ENCODE data around the gene FILIP1. TPM values are rescaled to one million over a fixed set of nuclear protein-coding genes. Genes with fewer than 3 reads are reported as not detected.

FILIP1 gene
- total RNA-seq, 4 donors from 2014 or later: 57.5 to 123 (median 93.8) TPM

GRCh38 chr6:75479712-75480111, 13.9 kb downstream of the FILIP1 start:
- no peaks in the 10 kb centered on the region for H3K27me3 ChIP-seq
- ATAC-seq: no peak
- DNase-seq: no peak
- intact Hi-C loops (cut with DNase I; ENCODE audit: low total_unique reads) (no loop called here), in situ Hi-C loops (cut with MboI; ENCODE audit: low sequenced_read_pairs in 4 of 4) (no loop called here)
- TF ChIP-seq, protein P1, sequence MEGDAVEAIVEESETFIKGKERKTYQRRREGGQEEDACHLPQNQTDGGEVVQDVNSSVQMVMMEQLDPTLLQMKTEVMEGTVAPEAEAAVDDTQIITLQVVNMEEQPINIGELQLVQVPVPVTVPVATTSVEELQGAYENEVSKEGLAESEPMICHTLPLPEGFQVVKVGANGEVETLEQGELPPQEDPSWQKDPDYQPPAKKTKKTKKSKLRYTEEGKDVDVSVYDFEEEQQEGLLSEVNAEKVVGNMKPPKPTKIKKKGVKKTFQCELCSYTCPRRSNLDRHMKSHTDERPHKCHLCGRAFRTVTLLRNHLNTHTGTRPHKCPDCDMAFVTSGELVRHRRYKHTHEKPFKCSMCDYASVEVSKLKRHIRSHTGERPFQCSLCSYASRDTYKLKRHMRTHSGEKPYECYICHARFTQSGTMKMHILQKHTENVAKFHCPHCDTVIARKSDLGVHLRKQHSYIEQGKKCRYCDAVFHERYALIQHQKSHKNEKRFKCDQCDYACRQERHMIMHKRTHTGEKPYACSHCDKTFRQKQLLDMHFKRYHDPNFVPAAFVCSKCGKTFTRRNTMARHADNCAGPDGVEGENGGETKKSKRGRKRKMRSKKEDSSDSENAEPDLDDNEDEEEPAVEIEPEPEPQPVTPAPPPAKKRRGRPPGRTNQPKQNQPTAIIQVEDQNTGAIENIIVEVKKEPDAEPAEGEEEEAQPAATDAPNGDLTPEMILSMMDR (IDR thresholded peaks at IDR 0.05 in 4 of 5, conservative IDR thresholded peaks at IDR 0.05 in 1 of 5): no peak
- no peak for TF ChIP-seq POLR2A (IDR thresholded peaks at IDR 0.05)
- no peaks in the 10 kb centered on the region for H3K9me3 ChIP-seq
- peaks cover 70 to 71% of the 10 kb centered on the region in 2 donors for H3K4me1 ChIP-seq
- H3K27ac ChIP-seq: peak overlapping the region; percentile 93 to 98 (median 98)
- H3K36me3 ChIP-seq: no peaks in the 10 kb centered on the region
- H3K4me3 ChIP-seq: no peak overlapping the region

GRCh38 chr6:75478929-75479328, 14.7 kb downstream of the FILIP1 start:
- Histone ChIP-seq H3K4me3 (no peak overlapping the region), H3K27ac (peak overlapping the region; percentile 27 to 98 (median 95)), H3K9me3 (no peaks in the 10 kb centered on the region), H3K36me3 (no peaks in the 10 kb centered on the region), H3K4me1 (peaks cover 66 to 71% of the 10 kb centered on the region in 2 donors), H3K27me3 (no peaks in the 10 kb centered on the region)
- intact Hi-C loops (cut with DNase I; ENCODE audit: low total_unique reads): no loop called here
- ATAC-seq (no peak), DNase-seq (no peak)
- in situ Hi-C loops (cut with MboI; ENCODE audit: low sequenced_read_pairs in 4 of 4): no loop called here
- TF ChIP-seq POLR2A (IDR thresholded peaks at IDR 0.05): no peak
- TF ChIP-seq, protein P1 (IDR thresholded peaks at IDR 0.05 in 4 of 5, conservative IDR thresholded peaks at IDR 0.05 in 1 of 5): no peak

- ATAC-seq (no peak), DNase-seq (no peak)
- in situ Hi-C loops (cut with MboI; ENCODE audit: low sequenced_read_pairs in 4 of 4): no loop called here
- Histone ChIP-seq H3K4me3 (no peak overlapping the region), H3K9me3 (no peaks in the 10 kb centered on the region), H3K36me3 (no peaks in the 10 kb centered on the region), H3K4me1 (peaks cover 38 to 51% of the 10 kb centered on the region in 2 donors), H3K27me3 (no peaks in the 10 kb centered on the region), H3K27ac (no peak overlapping the region)
- TF ChIP-seq, protein P1 (IDR thresholded peaks at IDR 0.05 in 4 of 5, conservative IDR thresholded peaks at IDR 0.05 in 1 of 5): no peak
- TF ChIP-seq POLR2A (IDR thresholded peaks at IDR 0.05): no peak
- intact Hi-C loops (cut with DNase I; ENCODE audit: low total_unique reads): no loop called here
Measured at GRCh38 chr6:75472885-75473284, 20.7 kb downstream of the FILIP1 start.

DNA sequence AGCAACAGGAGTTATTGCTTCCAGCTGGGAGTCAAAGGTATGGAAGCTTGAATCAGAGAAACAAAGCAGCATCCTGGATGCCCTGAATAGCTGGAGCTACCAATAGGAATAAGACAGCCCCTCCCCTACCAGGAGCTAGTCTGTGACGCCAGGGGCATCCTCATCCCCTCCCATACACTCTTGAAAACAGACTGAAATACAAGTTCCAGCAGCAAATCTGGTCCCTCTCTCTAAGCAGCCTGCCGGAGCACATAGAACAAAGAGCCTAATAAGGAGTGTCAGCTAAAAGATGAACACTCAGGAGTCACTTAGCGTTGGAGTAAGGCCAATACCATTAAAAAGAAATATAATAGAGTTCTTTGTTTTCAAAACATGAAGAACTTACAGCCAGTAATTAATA, 25.6 kb downstream of the FILIP1 start:
- Histone ChIP-seq H3K4me3 (no peak overlapping the region), H3K27me3 (no peaks in the 10 kb centered on the region), H3K36me3 (no peaks in the 10 kb centered on the region), H3K4me1 (peaks cover 50 to 69% of the 10 kb centered on the region in 2 donors), H3K27ac (peak overlapping the region; percentile 3 to 32 (median 24)), H3K9me3 (no peaks in the 10 kb centered on the region)
- DNase-seq (no peak), ATAC-seq (no peak)
- TF ChIP-seq, protein P1 (IDR thresholded peaks at IDR 0.05 in 4 of 5, conservative IDR thresholded peaks at IDR 0.05 in 1 of 5): no peak
- no peak for TF ChIP-seq POLR2A (IDR thresholded peaks at IDR 0.05)
- in situ Hi-C loops (cut with MboI; ENCODE audit: low sequenced_read_pairs in 4 of 4): no loop called here
- intact Hi-C loops (cut with DNase I; ENCODE audit: low total_unique reads): no loop called here

DNA sequence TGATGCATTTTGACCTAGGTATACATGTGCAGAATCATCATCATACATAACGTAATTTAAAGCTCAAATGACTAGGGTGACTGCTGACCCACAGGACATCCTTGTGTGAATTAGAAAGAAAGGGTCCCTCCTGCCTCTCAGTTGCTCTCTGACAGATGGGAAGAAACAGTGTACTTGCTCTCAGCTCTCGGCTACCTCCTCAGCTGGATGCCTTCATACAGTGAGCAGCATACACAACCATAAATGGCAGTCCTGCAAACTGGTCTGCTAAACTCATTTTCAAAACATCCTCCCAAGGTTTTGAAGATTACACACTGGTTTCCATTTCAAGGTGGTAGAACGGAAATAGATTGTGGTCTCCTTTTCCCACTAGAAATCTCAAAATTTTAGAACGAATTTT, 26.3 kb downstream of the FILIP1 start:
- TF ChIP-seq, protein P1 (IDR thresholded peaks at IDR 0.05 in 4 of 5, conservative IDR thresholded peaks at IDR 0.05 in 1 of 5): no peak
- TF ChIP-seq POLR2A (IDR thresholded peaks at IDR 0.05): no peak
- H3K27ac ChIP-seq: peak overlapping the region; percentile 9 to 32 (median 24)
- H3K27me3 ChIP-seq: no peaks in the 10 kb centered on the region
- no peak overlapping the region for H3K4me3 ChIP-seq
- intact Hi-C loops (cut with DNase I; ENCODE audit: low total_unique reads): no loop called here
- no peaks in the 10 kb centered on the region for H3K9me3 ChIP-seq
- no peak for DNase-seq
- in situ Hi-C loops (cut with MboI; ENCODE audit: low sequenced_read_pairs in 4 of 4): no loop called here
- no peaks in the 10 kb centered on the region for H3K36me3 ChIP-seq
- no peak for ATAC-seq
- H3K4me1 ChIP-seq: peaks cover 55 to 69% of the 10 kb centered on the region in 2 donors
